HG02943 (cell line): ENCODE data around the gene DHRS12.

Experiments used
- ATAC-seq: cut with Tn5 transposase; IDR thresholded peaks from one replicate; pipeline ENCODE4 v1.9.1; 2021; ENCODE audit warnings: mild to moderate bottlenecking, low read depth, moderate library complexity; ENCODE audit not compliant: unreplicated experiment

DHRS12 gene

GRCh38 chr13:51811920-51812451, 8.0 kb upstream of the DHRS12 start:
- no peak for ATAC-seq

- no peak for ATAC-seq
Measured at GRCh38 chr13:51811046-51811445, 7.1 kb upstream of the DHRS12 start.

GRCh38 chr13:51808811-51809210, 4.8 kb upstream of the DHRS12 start:
- no peak for ATAC-seq

- ATAC-seq: no peak
Measured at GRCh38 chr13:51807041-51807440, 3.1 kb upstream of the DHRS12 start.

GRCh38 chr13:51806566-51806965, 2.6 kb upstream of the DHRS12 start:
- no peak for ATAC-seq

GRCh38 chr13:51805925-51806324, 2.0 kb upstream of the DHRS12 start:
- ATAC-seq: no peak

GRCh38 chr13:51805313-51805712, 1.4 kb upstream of the DHRS12 start:
- ATAC-seq: no peak

- ATAC-seq: no peak
Measured at GRCh38 chr13:51804295-51805172, 571 bp upstream of the DHRS12 start.

GRCh38 chr13:51802631-51803418, 1.1 kb downstream of the DHRS12 start:
- no peak for ATAC-seq

- no peak for ATAC-seq
Measured at GRCh38 chr13:51801631-51802099, 2.3 kb downstream of the DHRS12 start.

GRCh38 chr13:51800486-51800885, 3.5 kb downstream of the DHRS12 start:
- no peak for ATAC-seq

- ATAC-seq: no peak
Measured at GRCh38 chr13:51799261-51799660, 4.7 kb downstream of the DHRS12 start.

- no peak for ATAC-seq
Measured at GRCh38 chr13:51797664-51798488, 6.1 kb downstream of the DHRS12 start.

GRCh38 chr13:51796546-51796945, 7.4 kb downstream of the DHRS12 start:
- no peak for ATAC-seq

GRCh38 chr13:51795419-51795818, 8.5 kb downstream of the DHRS12 start:
- ATAC-seq: no peak

- no peak for ATAC-seq
Measured at GRCh38 chr13:51794964-51795363, 9.0 kb downstream of the DHRS12 start.

- ATAC-seq: peak; percentile 51
Measured at GRCh38 chr13:51793570-51794271, 10.2 kb downstream of the DHRS12 start.

GRCh38 chr13:51786425-51787265, 17.3 kb downstream of the DHRS12 start:
- ATAC-seq: no peak
